DOHH2 (cell line): ENCODE data around the gene MUC20.
"Not testable (repeated sequence)": the region's sequence is repeated elsewhere in the genome, so short reads cannot be mapped to it uniquely, and the experiment has no call there.

ENCODE experiments used
- H3F3A ChIP-seq: fragments of 200-600 bp; sonication (generic), shearing (Covaris generic); 2 replicates; pipeline ENCODE4 v1.6.0; 2016; ENCODE audit warnings: antibody characterized with exemption, mild to moderate bottlenecking; ENCODE audit not compliant: control insufficient read depth, insufficient read depth
- H3K27ac ChIP-seq: fragments of 200-600 bp; sonication (generic); 2 replicates; pipeline ENCODE4 v1.5.1; 2014; ENCODE audit warnings: low read depth, mild to moderate bottlenecking, low read length, moderate library complexity
- H3K27me3 ChIP-seq: fragments of 200-600 bp; sonication (generic); 2 replicates; pipeline ENCODE4 v1.6.1; 2014; ENCODE audit warnings: mild to moderate bottlenecking, low read length, mixed read lengths; ENCODE audit not compliant: control insufficient read depth
- H3K36me3 ChIP-seq: fragments of 200-600 bp; sonication (generic); 2 replicates; pipeline ENCODE4 v1.6.1; 2014; ENCODE audit warnings: mild to moderate bottlenecking, low read length, moderate library complexity, mixed read lengths; ENCODE audit not compliant: control insufficient read depth
- H3K4me1 ChIP-seq: fragments of 200-600 bp; sonication (generic); 2 replicates; pipeline ENCODE4 v1.6.1; 2014; ENCODE audit warnings: mild to moderate bottlenecking, low read length, mixed read lengths; ENCODE audit not compliant: control insufficient read depth
- H3K4me2 ChIP-seq: fragments of 200-600 bp; sonication (generic); 2 replicates; pipeline ENCODE4 v1.6.0; 2014; ENCODE audit warnings: mild to moderate bottlenecking, low read length, moderate library complexity
- H3K4me3 ChIP-seq: fragments of 200-600 bp; sonication (generic); 2 replicates; pipeline ENCODE4 v1.5.1; 2014; ENCODE audit warnings: mild to moderate bottlenecking, low read length, mixed read lengths
- H3K79me2 ChIP-seq: fragments of 200-600 bp; sonication (generic); 2 replicates; pipeline ENCODE4 v1.6.1; 2014; ENCODE audit warnings: mild to moderate bottlenecking, low read length, mixed read lengths; ENCODE audit not compliant: control insufficient read depth
- H3K9me2 ChIP-seq: fragments of 200-600 bp; sonication (generic); replicated peaks from 2 replicates; pipeline ENCODE4 v1.6.1; 2014; ENCODE audit warnings: mild to moderate bottlenecking, low read length, mixed read lengths; ENCODE audit not compliant: control insufficient read depth
- H3K9me3 ChIP-seq: fragments of 200-600 bp; sonication (generic); 2 replicates; pipeline ENCODE4 v1.6.1; 2014; ENCODE audit warnings: antibody characterized with exemption, low read length, mixed read lengths; ENCODE audit not compliant: control insufficient read depth, insufficient read depth
- H4K20me1 ChIP-seq: fragments of 200-600 bp; sonication (generic); 2 replicates; pipeline ENCODE4 v1.6.0; 2014; ENCODE audit warnings: low read depth, mild to moderate bottlenecking, antibody characterized with exemption, low read length, moderate library complexity; ENCODE audit not compliant: control insufficient read depth, insufficient read depth
- CTCF ChIP-seq: fragments of 200-600 bp; sonication (generic); IDR thresholded peaks from one replicate; pipeline ENCODE4 v1.5.1; 2014; ENCODE audit warnings: antibody characterized with exemption, mild to moderate bottlenecking, low read depth, low read length; ENCODE audit not compliant: poor library complexity, severe bottlenecking
- EZH2phosphoT487 ChIP-seq: fragments of 200-600 bp; sonication (generic); IDR thresholded peaks from 2 replicates; pipeline ENCODE4 v1.6.1; 2017; ENCODE audit warnings: borderline replicate concordance, mild to moderate bottlenecking, antibody characterized with exemption, low read length, moderate library complexity, mixed read lengths

The MUC20 gene

DNA sequence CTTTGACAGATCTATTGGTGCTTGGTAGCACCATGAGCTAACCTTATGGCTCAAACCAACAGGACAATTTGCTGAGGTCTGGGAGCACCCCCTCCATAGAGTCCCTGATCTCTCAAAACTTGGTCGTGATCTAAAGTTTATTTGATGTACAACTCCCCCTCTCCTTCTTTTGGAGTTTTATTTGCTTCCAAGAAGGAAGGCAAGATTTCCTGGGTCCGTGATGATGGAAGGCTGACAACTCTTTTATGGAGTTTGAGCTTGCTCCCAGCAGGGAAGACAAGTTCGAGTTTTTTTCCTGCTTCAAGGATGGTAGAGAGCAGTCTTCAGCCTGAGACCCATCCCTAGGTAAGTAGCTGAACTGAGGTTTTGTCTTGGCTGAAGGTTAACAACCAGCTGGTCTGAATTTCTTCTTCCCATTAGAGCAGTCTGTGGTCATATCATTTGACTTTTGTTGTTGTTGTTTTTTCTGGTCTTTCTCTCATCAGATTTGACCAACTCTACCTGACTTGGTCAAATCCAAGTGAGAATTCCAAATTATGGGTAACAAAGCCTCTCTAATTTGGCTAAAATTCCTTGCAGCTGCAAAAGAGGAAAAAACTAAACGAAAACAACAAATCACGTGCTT, 2.8 kb upstream of the MUC20 start:
- Histone ChIP-seq H3K27ac (no peak overlapping the region), H3K4me2 (no peak overlapping the region), H3F3A (no peaks in the 10 kb centered on the region), H3K27me3 (no peaks in the 10 kb centered on the region), H3K4me3 (no peak overlapping the region), H3K9me3 (no peaks in the 10 kb centered on the region), H3K36me3 (no peaks in the 10 kb centered on the region), H4K20me1 (no peaks in the 10 kb centered on the region), H3K79me2 (no peaks in the 10 kb centered on the region), H3K9me2 (no peaks in the 10 kb centered on the region), H3K4me1 (peaks cover 4% of the 10 kb centered on the region)
- TF ChIP-seq EZH2phosphoT487 (no peak), CTCF (no peak)

DNA sequence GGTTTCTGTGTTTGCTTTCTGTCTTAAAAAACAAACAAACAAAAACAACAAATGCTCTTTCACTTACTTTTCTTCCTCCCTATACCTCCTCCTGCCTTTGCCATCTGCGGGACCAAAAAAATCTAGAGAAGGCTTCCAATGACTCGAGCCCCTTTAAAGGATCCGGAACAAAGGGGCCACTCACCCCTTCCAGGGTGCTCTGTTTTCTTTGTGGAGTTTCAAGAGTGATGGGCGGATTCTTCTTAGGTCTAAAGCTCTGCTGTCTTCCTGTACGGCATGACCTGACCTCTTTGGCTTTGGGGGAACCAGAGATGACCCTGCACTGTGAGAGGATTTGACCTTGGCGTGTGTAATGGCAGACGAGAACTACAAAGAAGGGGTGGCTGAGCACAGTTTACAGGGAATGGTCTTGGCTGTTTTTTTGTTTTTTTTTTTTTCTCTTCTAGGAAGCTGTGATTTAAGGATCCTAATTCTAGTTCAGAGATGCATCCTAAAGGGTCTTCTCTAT, 2.2 kb upstream of the MUC20 start:
- Histone ChIP-seq H3F3A (no peaks in the 10 kb centered on the region), H3K27me3 (no peaks in the 10 kb centered on the region), H4K20me1 (no peaks in the 10 kb centered on the region), H3K36me3 (no peaks in the 10 kb centered on the region), H3K9me2 (no peaks in the 10 kb centered on the region), H3K4me1 (peaks cover 4% of the 10 kb centered on the region), H3K4me3 (no peak overlapping the region), H3K79me2 (no peaks in the 10 kb centered on the region), H3K9me3 (no peaks in the 10 kb centered on the region), H3K4me2 (no peak overlapping the region), H3K27ac (no peak overlapping the region)
- TF ChIP-seq CTCF (no peak), EZH2phosphoT487 (no peak)

DNA sequence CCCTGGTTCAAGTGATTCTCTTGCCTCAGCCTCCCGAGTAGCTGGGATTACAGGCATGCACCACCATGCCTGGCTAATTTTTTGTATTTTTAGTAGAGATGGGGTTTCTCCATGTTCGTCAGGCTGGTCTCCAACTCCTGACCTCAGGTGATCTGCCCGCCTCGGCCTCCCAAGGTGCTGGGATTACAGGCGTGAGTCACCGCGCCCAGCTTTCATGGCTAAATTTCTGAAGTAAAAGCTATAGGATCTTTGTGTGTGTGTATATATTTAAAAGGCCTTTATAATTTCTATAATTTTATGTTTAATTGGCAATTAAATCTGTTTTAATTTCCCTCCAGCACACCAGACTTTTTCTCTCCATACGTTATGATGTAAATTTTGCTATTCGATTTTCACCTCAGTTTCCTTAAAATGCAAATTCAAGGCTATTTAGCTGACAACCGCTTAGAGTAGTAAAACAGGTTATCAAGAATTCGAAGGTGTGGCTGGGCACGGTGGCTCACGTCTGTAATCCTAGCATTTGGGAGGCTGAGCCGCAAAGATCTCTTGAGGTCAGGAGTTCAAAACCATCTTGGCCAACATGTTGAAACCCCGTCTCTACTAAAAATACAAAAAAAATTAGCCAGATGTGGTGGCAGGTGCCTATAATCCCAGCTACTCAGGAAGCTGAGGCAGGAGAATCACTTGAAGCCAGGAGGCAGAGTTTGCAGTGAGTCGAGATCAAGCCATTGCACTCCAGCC, 1.1 kb upstream of the MUC20 start:
- not testable (repeated sequence) for H3F3A ChIP-seq

DNA sequence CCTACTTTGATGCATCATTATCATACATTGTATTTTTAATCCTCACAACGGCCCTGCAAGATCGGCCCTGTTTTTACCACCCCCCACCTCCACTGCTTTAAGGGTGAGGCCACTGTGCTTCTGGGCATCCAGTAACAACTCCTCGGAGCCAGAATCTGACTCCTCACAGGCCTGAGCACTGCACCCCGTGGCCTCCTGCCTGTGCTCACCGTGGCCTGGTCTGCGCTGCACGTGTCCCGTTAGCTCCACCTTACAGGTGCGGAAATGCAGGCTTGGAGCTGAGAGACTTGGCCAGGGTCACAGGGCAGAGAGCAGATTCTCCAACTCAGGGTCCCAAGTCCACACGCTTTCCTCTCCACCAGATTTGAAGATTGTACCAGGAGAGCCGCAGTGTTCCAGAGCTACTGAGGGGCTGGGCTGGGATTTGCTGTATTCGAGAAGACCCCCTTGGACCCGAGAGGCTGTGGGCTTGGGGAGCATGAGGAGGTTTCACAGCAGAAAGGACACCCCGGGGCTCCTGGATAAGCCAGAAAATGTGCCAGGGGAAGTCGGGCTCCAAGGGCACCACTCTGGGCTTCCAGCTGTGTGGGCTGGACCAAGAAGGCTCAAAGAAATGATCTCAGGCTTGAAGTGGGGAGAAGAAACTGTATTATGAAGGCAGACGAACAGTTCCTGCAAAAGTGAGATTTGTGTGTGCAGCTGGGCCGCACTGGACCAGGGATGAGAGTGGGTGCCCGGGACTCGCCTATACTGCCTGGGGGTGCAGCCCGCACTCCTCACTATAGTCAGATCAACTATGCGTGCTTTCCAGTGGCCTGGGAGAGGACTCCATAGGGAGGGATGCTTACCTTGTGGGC, 1.6 kb downstream of the MUC20 start:
- not testable (repeated sequence) for H3F3A ChIP-seq, H4K20me1 ChIP-seq, H3K27ac ChIP-seq, H3K27me3 ChIP-seq, H3K4me3 ChIP-seq, H3K9me2 ChIP-seq, H3K79me2 ChIP-seq, H3K9me3 ChIP-seq, H3K4me2 ChIP-seq, H3K36me3 ChIP-seq, H3K4me1 ChIP-seq

More for the DNA sequence above, 1.1 kb upstream of the MUC20 start:
- not testable (repeated sequence) for H4K20me1 ChIP-seq, H3K27ac ChIP-seq, H3K9me2 ChIP-seq, H3K9me3 ChIP-seq, H3K4me2 ChIP-seq, H3K27me3 ChIP-seq, H3K4me3 ChIP-seq, H3K36me3 ChIP-seq, H3K4me1 ChIP-seq, H3K79me2 ChIP-seq

DNA sequence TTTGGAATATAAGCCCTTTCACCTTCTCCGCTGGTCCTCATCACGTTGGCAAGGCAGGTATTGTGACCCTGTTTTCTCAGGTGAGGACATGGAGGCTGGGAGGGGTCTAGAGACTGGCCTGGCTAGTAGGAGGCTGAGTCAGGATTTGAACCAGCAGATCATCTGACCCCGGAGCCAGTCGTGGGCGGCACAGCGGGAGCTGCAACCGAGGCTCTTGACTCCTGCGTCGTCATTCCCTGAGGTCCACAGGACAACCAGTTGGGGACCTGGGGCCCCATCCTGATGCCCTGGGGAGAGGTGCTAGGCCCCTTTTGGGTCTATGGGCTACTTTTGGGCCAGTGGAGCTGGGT, 2.2 kb downstream of the MUC20 start:
- H3K4me3 ChIP-seq, H3K27me3 ChIP-seq, H3K36me3 ChIP-seq, H3K4me1 ChIP-seq, H3K79me2 ChIP-seq, H3F3A ChIP-seq, H3K9me3 ChIP-seq, H3K9me2 ChIP-seq, H3K4me2 ChIP-seq, H4K20me1 ChIP-seq, H3K27ac ChIP-seq: not testable (repeated sequence)

- not testable (repeated sequence) for H4K20me1 ChIP-seq, H3K36me3 ChIP-seq, H3K4me2 ChIP-seq, H3K4me3 ChIP-seq, H3K27me3 ChIP-seq, H3K79me2 ChIP-seq, H3F3A ChIP-seq, H3K4me1 ChIP-seq, H3K27ac ChIP-seq, H3K9me2 ChIP-seq, H3K9me3 ChIP-seq
Observed at GRCh38 chr3:195724363-195724762, 3.6 kb downstream of the MUC20 start.
